H9 (cell line): Measurements from ENCODE around the gene CCDC178. TPM values are rescaled to one million over a fixed set of nuclear protein-coding genes. Genes with fewer than 3 reads are reported as not detected.
A peak's percentile ranks its signal among the peaks of the same experiment; 100 is the strongest.

Experiments used
- DNase-seq: peaks from one replicate; pipeline ENCODE4 v3.0.0-alpha.2; 2017
- H2AFZ ChIP-seq: one replicate; pipeline ENCODE4 v1.6.1; 2013; ENCODE audit warnings: mild to moderate bottlenecking, low read length, control low read depth, moderate library complexity
- H2AK5ac ChIP-seq: 2 replicates; pipeline ENCODE4 v1.6.1; 2013; ENCODE audit warnings: low read length, control low read depth, mixed read lengths; ENCODE audit not compliant: insufficient read length
- H2BK120ac ChIP-seq: one replicate; pipeline ENCODE4 v1.6.1; 2013; ENCODE audit warnings: low read depth, mild to moderate bottlenecking, low read length, control low read depth, inconsistent platforms; ENCODE audit not compliant: poor library complexity, severe bottlenecking
- H2BK12ac ChIP-seq: 2 replicates; pipeline ENCODE4 v1.6.1; 2013; ENCODE audit warnings: low read length, control low read depth, mixed read lengths, low read depth; ENCODE audit not compliant: insufficient read length
- H2BK15ac ChIP-seq: 2 replicates; pipeline ENCODE4 v1.6.1; 2013; ENCODE audit warnings: low read depth, low read length, control low read depth
- H2BK20ac ChIP-seq: one replicate; pipeline ENCODE4 v1.6.1; 2013; ENCODE audit warnings: low read depth, mild to moderate bottlenecking, low read length, control low read depth, inconsistent platforms; ENCODE audit not compliant: poor library complexity, severe bottlenecking
- H2BK5ac ChIP-seq: 2 replicates; pipeline ENCODE4 v1.6.1; 2013; ENCODE audit warnings: low read length, control low read depth, mixed read lengths; ENCODE audit not compliant: insufficient read length
- H3K14ac ChIP-seq: 2 replicates; pipeline ENCODE4 v1.6.1; 2013; ENCODE audit warnings: low read length, control low read depth; ENCODE audit not compliant: insufficient read depth
- H3K18ac ChIP-seq: 2 replicates; pipeline ENCODE4 v1.6.1; 2013; ENCODE audit warnings: low read depth, mild to moderate bottlenecking, mixed read lengths, low read length, control low read depth; ENCODE audit not compliant: insufficient read length
- H3K23ac ChIP-seq: 2 replicates; pipeline ENCODE4 v1.6.1; 2013; ENCODE audit warnings: low read length, control low read depth, mixed read lengths, low read depth; ENCODE audit not compliant: insufficient read length
- H3K23me2 ChIP-seq: 2 replicates; pipeline ENCODE4 v1.6.1; 2013; ENCODE audit warnings: low read depth, mild to moderate bottlenecking, mixed read lengths, low read length, control low read depth; ENCODE audit not compliant: insufficient read length, poor library complexity, severe bottlenecking
- H3K27ac ChIP-seq: 2 replicates; pipeline ENCODE4 v1.5.1; 2013; ENCODE audit warnings: low read length, control low read depth, mixed read lengths, low read depth; ENCODE audit not compliant: insufficient read length
- H3K27me3 ChIP-seq: 2 replicates; pipeline ENCODE4 v1.6.1; 2013; ENCODE audit warnings: low read length, control low read depth, inconsistent platforms; ENCODE audit not compliant: insufficient read depth
- H3K4ac ChIP-seq: 2 replicates; pipeline ENCODE4 v1.6.1; 2013; ENCODE audit warnings: low read depth, mild to moderate bottlenecking, control low read depth, inconsistent platforms, low read length, moderate library complexity
- H3K4me1 ChIP-seq: 2 replicates; pipeline ENCODE4 v1.6.1; 2013; ENCODE audit warnings: low read length, control low read depth, inconsistent platforms; ENCODE audit not compliant: insufficient read depth
- H3K4me2 ChIP-seq: 2 replicates; pipeline ENCODE4 v1.6.1; 2013; ENCODE audit warnings: low read length, control low read depth, mixed read lengths; ENCODE audit not compliant: insufficient read length, insufficient read depth
- H3K56ac ChIP-seq: 2 replicates; pipeline ENCODE4 v1.6.1; 2013; ENCODE audit warnings: low read depth, mild to moderate bottlenecking, mixed read lengths, low read length, control low read depth; ENCODE audit not compliant: insufficient read length
- H3K79me1 ChIP-seq: 2 replicates; pipeline ENCODE4 v1.6.1; 2013; ENCODE audit warnings: low read depth, mild to moderate bottlenecking, moderate library complexity, low read length, control low read depth, inconsistent platforms; ENCODE audit not compliant: insufficient read depth, poor library complexity, severe bottlenecking
- H3K79me2 ChIP-seq: 2 replicates; pipeline ENCODE4 v1.6.1; 2013; ENCODE audit warnings: low read length, control low read depth, inconsistent platforms; ENCODE audit not compliant: insufficient read depth
- H3K9ac ChIP-seq: 2 replicates; pipeline ENCODE4 v1.6.1; 2013; ENCODE audit warnings: low read length, control low read depth, mixed read lengths; ENCODE audit not compliant: insufficient read length; ENCODE audit errors: extremely low read depth
- H3K9me3 ChIP-seq: one replicate; pipeline ENCODE4 v1.6.1; 2013; ENCODE audit warnings: low read depth, low read length, inconsistent platforms; ENCODE audit not compliant: control insufficient read depth
- H3T11ph ChIP-seq: one replicate; pipeline ENCODE4 v1.6.1; 2013; ENCODE audit warnings: mild to moderate bottlenecking, low read length, control low read depth, inconsistent platforms
- H4K20me1 ChIP-seq: one replicate; pipeline ENCODE4 v1.6.1; 2013; ENCODE audit not compliant: control insufficient read depth, insufficient read length, insufficient read depth
- H4K5ac ChIP-seq: 2 replicates; pipeline ENCODE4 v1.6.1; 2013; ENCODE audit warnings: low read depth, mild to moderate bottlenecking, mixed read lengths, low read length, control low read depth; ENCODE audit not compliant: insufficient read length
- H4K8ac ChIP-seq: replicated peaks from 2 replicates; pipeline ENCODE4 v1.6.1; 2013; ENCODE audit warnings: low read length, control low read depth, mixed read lengths, low read depth; ENCODE audit not compliant: insufficient read length
- H4K91ac ChIP-seq: 2 replicates; pipeline ENCODE4 v1.6.1; 2013; ENCODE audit warnings: low read depth, mild to moderate bottlenecking, moderate library complexity, mixed read lengths, low read length, control low read depth; ENCODE audit not compliant: insufficient read length
- H3K27ac Mint-ChIP-seq, 3 experiments: 2 replicates in 2 of 3; 3 replicates in 1 of 3; pipeline ENCODE4 v1.8.0; 2020 to 2021; ENCODE audit warnings: mixed read lengths in 3 of 3, mild to moderate bottlenecking in 1 of 3, moderate library complexity in 1 of 3
- H3K27me3 Mint-ChIP-seq: 2 replicates; pipeline ENCODE4 v1.8.0; 2021; ENCODE audit warnings: low read depth, mild to moderate bottlenecking, moderate library complexity, mixed read lengths
- H3K36me3 Mint-ChIP-seq, 3 experiments: 2 replicates in 2 of 3; 3 replicates in 1 of 3; pipeline ENCODE4 v1.8.0; 2020 to 2021; ENCODE audit warnings: low read depth in 3 of 3, mixed read lengths in 3 of 3; ENCODE audit not compliant: insufficient read depth in 1 of 3
- H3K4me1 Mint-ChIP-seq, 2 experiments: 2 replicates each; pipeline ENCODE4 v1.8.0; 2020; ENCODE audit warnings: mixed read lengths in 2 of 2
- H3K4me3 Mint-ChIP-seq, 2 experiments: 2 replicates in 1 of 2; 3 replicates in 1 of 2; pipeline ENCODE4 v1.8.0; 2020 to 2021; ENCODE audit warnings: mild to moderate bottlenecking in 2 of 2, mixed read lengths in 2 of 2, moderate library complexity in 1 of 2
- H3K9me3 Mint-ChIP-seq, 2 experiments: 2 replicates in 1 of 2; 3 replicates in 1 of 2; pipeline ENCODE4 v1.8.0; 2020; ENCODE audit warnings: mild to moderate bottlenecking in 2 of 2, mixed read lengths in 2 of 2, moderate library complexity in 1 of 2
- WGBS: extraction: QIAGEN DNeasy Blood & Tissue Kit; methylation state at CpG from one replicate; pipeline ENCODE4 v1.1.7; 2013; ENCODE audit warnings: missing lambda C conversion rate, low lambda C conversion rate, mixed read lengths; ENCODE audit not compliant: insufficient read length; ENCODE audit errors: extremely low coverage; 5-methylcytosine and 5-hydroxymethylcytosine counted together
- total RNA-seq: library from RNA; stranded (reverse); gene quantifications from 2 replicates; pipeline ENCODE4 v1.2.1, GENCODE V29; 2021
- TF ChIP-seq, protein P1 (sequence below): fragments of 200-600 bp; sonication (generic); conservative IDR thresholded peaks from 3 replicates; pipeline ENCODE4 v1.8.0; 2021; ENCODE audit warnings: antibody characterized with exemption, mild to moderate bottlenecking

Gene CCDC178
- total RNA-seq, 1 experiment from 2014 or later: not detected

DNA sequence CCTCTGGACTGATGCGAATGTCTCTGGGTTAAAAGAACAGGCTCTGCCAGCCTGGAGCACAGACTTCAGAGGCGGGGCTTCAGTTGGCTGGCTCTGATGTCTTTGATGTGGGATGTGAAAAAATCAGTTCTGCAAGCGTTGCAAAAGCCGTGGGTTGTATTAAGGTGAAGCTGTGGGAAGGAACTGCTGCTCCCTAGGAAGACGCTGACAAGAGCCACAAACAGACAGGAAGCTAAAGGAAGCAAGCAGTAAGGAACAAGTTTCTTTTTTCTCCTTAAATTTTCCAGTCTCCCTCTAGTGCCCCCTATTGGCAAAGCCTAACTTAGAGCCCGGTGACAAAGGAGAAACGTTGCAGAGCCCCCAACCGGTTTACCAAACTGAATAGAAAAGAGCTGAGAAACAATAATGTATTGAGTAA is 239.0 kb downstream of the CCDC178 start:
- peaks cover 5 to 15% of the 10 kb centered on the region in 2 experiments for H3K4me1 Mint-ChIP-seq

More for the DNA sequence above, 239.0 kb downstream of the CCDC178 start:
- H3T11ph ChIP-seq: no peak overlapping the region
- no peaks in the 10 kb centered on the region for H3K9me3 Mint-ChIP-seq
- no peak overlapping the region for H3K18ac ChIP-seq
- no peak overlapping the region for H2AK5ac ChIP-seq
- no peaks in the 10 kb centered on the region for H3K4me1 ChIP-seq
- no peak overlapping the region for H2BK20ac ChIP-seq
- DNase-seq: peak; percentile 64
- H3K56ac ChIP-seq: no peak overlapping the region
- no peak overlapping the region for H2BK12ac ChIP-seq
- WGBS: no CpG with 5 or more reads among the region's 8 CpGs
- no peaks in the 10 kb centered on the region for H4K20me1 ChIP-seq
- no peak overlapping the region for H3K4ac ChIP-seq
- H2AFZ ChIP-seq: peak overlapping the region; percentile 99
- no peaks in the 10 kb centered on the region for H3K23me2 ChIP-seq
- H2BK15ac ChIP-seq: no peak overlapping the region
- no peak overlapping the region for H2BK120ac ChIP-seq
- H3K9me3 ChIP-seq: no peaks in the 10 kb centered on the region
- TF ChIP-seq, protein P1, sequence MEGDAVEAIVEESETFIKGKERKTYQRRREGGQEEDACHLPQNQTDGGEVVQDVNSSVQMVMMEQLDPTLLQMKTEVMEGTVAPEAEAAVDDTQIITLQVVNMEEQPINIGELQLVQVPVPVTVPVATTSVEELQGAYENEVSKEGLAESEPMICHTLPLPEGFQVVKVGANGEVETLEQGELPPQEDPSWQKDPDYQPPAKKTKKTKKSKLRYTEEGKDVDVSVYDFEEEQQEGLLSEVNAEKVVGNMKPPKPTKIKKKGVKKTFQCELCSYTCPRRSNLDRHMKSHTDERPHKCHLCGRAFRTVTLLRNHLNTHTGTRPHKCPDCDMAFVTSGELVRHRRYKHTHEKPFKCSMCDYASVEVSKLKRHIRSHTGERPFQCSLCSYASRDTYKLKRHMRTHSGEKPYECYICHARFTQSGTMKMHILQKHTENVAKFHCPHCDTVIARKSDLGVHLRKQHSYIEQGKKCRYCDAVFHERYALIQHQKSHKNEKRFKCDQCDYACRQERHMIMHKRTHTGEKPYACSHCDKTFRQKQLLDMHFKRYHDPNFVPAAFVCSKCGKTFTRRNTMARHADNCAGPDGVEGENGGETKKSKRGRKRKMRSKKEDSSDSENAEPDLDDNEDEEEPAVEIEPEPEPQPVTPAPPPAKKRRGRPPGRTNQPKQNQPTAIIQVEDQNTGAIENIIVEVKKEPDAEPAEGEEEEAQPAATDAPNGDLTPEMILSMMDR: peak; percentile 91
- no peaks in the 10 kb centered on the region for H3K79me2 ChIP-seq
- H3K9ac ChIP-seq: no peak overlapping the region
- no peaks in the 10 kb centered on the region for H3K27me3 Mint-ChIP-seq
- no peak overlapping the region for H4K5ac ChIP-seq
- no peak overlapping the region for H2BK5ac ChIP-seq
- H4K8ac ChIP-seq: no peak overlapping the region
- no peak overlapping the region for H3K27ac ChIP-seq
- H3K14ac ChIP-seq: no peak overlapping the region
- H3K23ac ChIP-seq: no peak overlapping the region
- H3K27ac Mint-ChIP-seq: no peak overlapping the region
- H3K4me3 Mint-ChIP-seq: peak overlapping the region; percentile 33 to 51; a peak in 2 of 5 replicates
- H3K79me1 ChIP-seq: no peaks in the 10 kb centered on the region
- no peak overlapping the region for H4K91ac ChIP-seq
- H3K36me3 Mint-ChIP-seq: no peaks in the 10 kb centered on the region
- H3K27me3 ChIP-seq: no peaks in the 10 kb centered on the region
- peak overlapping the region; percentile 39 for H3K4me2 ChIP-seq
